Measurements from ENCODE around the gene TRIM41. TPM values are rescaled to one million over a fixed set of nuclear protein-coding genes. Genes with fewer than 3 reads are reported as not detected.

The TRIM41 gene
- total RNA-seq, 1 donor from 2014 or later, result 105 TPM

- intact Hi-C loops (cut with DNase I), result loop anchor here (10.0 kb wide), 1 partner anchor 846 kb away; the partner anchor contains the start of gene GFPT2
- DNase-seq (ENCODE audit: low spot score in 2 of 2), result no peak
- H3K4me3 ChIP-seq, result no peak overlapping the region
Observed at GRCh38 chr5:181200816-181201215, 22.3 kb upstream of the TRIM41 start.

GRCh38 chr5:181203093-181203711, 19.9 kb upstream of the TRIM41 start:
- intact Hi-C loops (cut with DNase I), result loop anchor here (10.0 kb wide), 1 partner anchor 848 kb away; the partner anchor contains the start of gene GFPT2
- no peaks in the 10 kb centered on the region for H3K36me3 ChIP-seq
- H3K4me3 ChIP-seq, result peak overlapping the region in 1 of 2 donors; percentile 72
- TF ChIP-seq CTCF (IDR thresholded peaks at IDR 0.05), result no peak
- H3K4me1 ChIP-seq, result peaks cover 4 to 13% of the 10 kb centered on the region in 2 donors
- DNase-seq (ENCODE audit: low spot score in 2 of 2), result no peak
- no peaks in the 10 kb centered on the region for H3K27me3 ChIP-seq
- H3K27ac ChIP-seq, result peak overlapping the region; percentile 69 to 87
- no peaks in the 10 kb centered on the region for H3K9me3 ChIP-seq

More at GRCh38 chr5:181200816-181201215, 22.3 kb upstream of the TRIM41 start:
- no peak for TF ChIP-seq CTCF (IDR thresholded peaks at IDR 0.05)
- no peaks in the 10 kb centered on the region for H3K36me3 ChIP-seq
- H3K9me3 ChIP-seq, result no peaks in the 10 kb centered on the region
- peaks cover under 1 to 9% of the 10 kb centered on the region in 2 donors for H3K4me1 ChIP-seq
- H3K27me3 ChIP-seq, result no peaks in the 10 kb centered on the region
- H3K27ac ChIP-seq, result no peak overlapping the region

GRCh38 chr5:181203777-181204112, 19.3 kb upstream of the TRIM41 start:
- Histone ChIP-seq H3K9me3 (no peaks in the 10 kb centered on the region), H3K4me3 (peak overlapping the region; percentile 53 to 72), H3K27me3 (no peaks in the 10 kb centered on the region), H3K36me3 (no peaks in the 10 kb centered on the region), H3K4me1 (peaks cover 4 to 13% of the 10 kb centered on the region in 2 donors), H3K27ac (peak overlapping the region; percentile 69 to 87)
- TF ChIP-seq CTCF (IDR thresholded peaks at IDR 0.05), result no peak
- DNase-seq (ENCODE audit: low spot score in 2 of 2), result no peak
- intact Hi-C loops (cut with DNase I), result loop anchor here (10.0 kb wide), 1 partner anchor 849 kb away; the partner anchor contains the start of gene GFPT2

GRCh38 chr5:181204113-181204825, 18.8 kb upstream of the TRIM41 start:
- Histone ChIP-seq H3K36me3 (no peaks in the 10 kb centered on the region), H3K9me3 (no peaks in the 10 kb centered on the region), H3K27ac (peak overlapping the region; percentile 87 to 88), H3K27me3 (no peaks in the 10 kb centered on the region), H3K4me1 (peaks cover 4 to 13% of the 10 kb centered on the region in 2 donors), H3K4me3 (peak overlapping the region; percentile 53 to 72)
- intact Hi-C loops (cut with DNase I), result loop anchor here (10.0 kb wide), 1 partner anchor 849 kb away; the partner anchor contains the start of gene GFPT2
- DNase-seq (ENCODE audit: low spot score in 2 of 2), result no peak
- no peak for TF ChIP-seq CTCF (IDR thresholded peaks at IDR 0.05)

GRCh38 chr5:181204826-181205760, 18.0 kb upstream of the TRIM41 start, which contains the start of gene TRIM7:
Gene TRIM7, minus strand, starts transcription at chr5:181205196. Its CDS starts 86 bp downstream, at chr5:181205110.
- H3K36me3 ChIP-seq, result no peaks in the 10 kb centered on the region
- no peaks in the 10 kb centered on the region for H3K9me3 ChIP-seq
- H3K4me3 ChIP-seq, result peak within 1 kb of the TSS; percentile 53 to 72
- peak in 1 of 2 donors; percentile 83 for DNase-seq (ENCODE audit: low spot score in 2 of 2)
- peak within 1 kb of the TSS; percentile 87 to 88 for H3K27ac ChIP-seq
- H3K27me3 ChIP-seq, result no peaks in the 10 kb centered on the region
- intact Hi-C loops (cut with DNase I), result loop anchor here (10.0 kb wide), 1 partner anchor 850 kb away; the partner anchor contains the start of gene GFPT2
- H3K4me1 ChIP-seq, result peaks cover 4 to 13% of the 10 kb centered on the region in 2 donors
- TF ChIP-seq CTCF (IDR thresholded peaks at IDR 0.05), result no peak

All from ascending aorta (tissue), 2 donors.